Smooth muscle cell (in vitro differentiated cells): ENCODE results near the gene WNT1. TPM values are rescaled to one million over a fixed set of nuclear protein-coding genes. Genes with fewer than 3 reads are reported as not detected.

ENCODE experiments used
- DNase-seq: peaks from one replicate; lab custom pipeline; 2025; ENCODE audit not compliant: unreplicated experiment; lab: John Stamatoyannopoulos, UW
- H2AFZ ChIP-seq: fragments of 200-600 bp; sonication (generic); 2 replicates; pipeline ENCODE4 v1.6.0; 2016; ENCODE audit warnings: antibody characterized with exemption, low read depth, mild to moderate bottlenecking
- H3F3A ChIP-seq: fragments of 200-600 bp; sonication (generic); 2 replicates; pipeline ENCODE4 v1.6.0; 2017; ENCODE audit warnings: antibody characterized with exemption, low read depth
- H3K27ac ChIP-seq: fragments of 200-600 bp; sonication (generic); 2 replicates; pipeline ENCODE4 v1.5.1; 2016; ENCODE audit warnings: low read depth, mild to moderate bottlenecking
- H3K27me3 ChIP-seq: fragments of 200-600 bp; sonication (generic); 2 replicates; pipeline ENCODE4 v1.6.1; 2016; ENCODE audit warnings: low read depth, mild to moderate bottlenecking
- H3K36me3 ChIP-seq: fragments of 200-600 bp; sonication (generic); 2 replicates; pipeline ENCODE4 v1.5.1; 2016; ENCODE audit warnings: low read depth
- H3K4me1 ChIP-seq: fragments of 200-600 bp; sonication (generic); 2 replicates; pipeline ENCODE4 v1.5.1; 2016; ENCODE audit warnings: low read depth
- H3K4me2 ChIP-seq: fragments of 200-600 bp; sonication (generic); 2 replicates; pipeline ENCODE4 v1.6.0; 2016; ENCODE audit warnings: mild to moderate bottlenecking
- H3K4me3 ChIP-seq: fragments of 200-600 bp; sonication (generic); 2 replicates; pipeline ENCODE4 v1.5.1; 2016; ENCODE audit warnings: mild to moderate bottlenecking
- H3K79me2 ChIP-seq: fragments of 200-600 bp; sonication (generic); 2 replicates; pipeline ENCODE4 v1.6.0; 2016; ENCODE audit warnings: low read depth, mild to moderate bottlenecking
- H3K9ac ChIP-seq: fragments of 200-600 bp; sonication (generic); 2 replicates; pipeline ENCODE4 v1.6.0; 2016; ENCODE audit warnings: low read depth
- H3K9me3 ChIP-seq: fragments of 200-600 bp; sonication (generic); replicated peaks from 2 replicates; pipeline ENCODE4 v1.5.1; 2016; ENCODE audit warnings: low read depth
- H4K20me1 ChIP-seq: fragments of 200-600 bp; sonication (generic); 2 replicates; pipeline ENCODE4 v1.6.0; 2016; ENCODE audit warnings: low read depth
- CTCF ChIP-seq: fragments of 200-600 bp; sonication (generic); IDR thresholded peaks from 2 replicates; pipeline ENCODE4 v1.5.1; 2017; ENCODE audit warnings: borderline replicate concordance, mild to moderate bottlenecking, antibody characterized with exemption; ENCODE audit not compliant: insufficient read depth, poor library complexity, severe bottlenecking
- WGBS: methylation state at CpG from one replicate; pipeline ENCODE4 v1.1.7; 2016; ENCODE audit warnings: low lambda C conversion rate; 5-methylcytosine and 5-hydroxymethylcytosine counted together
- polyA plus RNA-seq: library from polyadenylated mRNA; unstranded; fragments of >200 nt; fragmentation: Nextera tagmentation; extraction: Ambion mirVana; gene quantifications from 2 replicates; pipeline ENCODE4 v1.2.1, GENCODE V29; 2016
- total RNA-seq: library from RNA; depleted of rRNA; stranded (reverse); fragments of >200 nt; gene quantifications from 2 replicates; pipeline ENCODE4 v1.2.3, GENCODE V29; 2014

Gene WNT1
- total and polyA plus RNA-seq, 2 experiments from 2014 or later, result not detected

- Histone ChIP-seq H3K4me3 (no peak overlapping the region), H4K20me1 (no peaks in the 10 kb centered on the region), H3K27ac (no peak overlapping the region), H3K4me1 (peaks cover 8% of the 10 kb centered on the region), H3K4me2 (no peak overlapping the region), H2AFZ (no peak overlapping the region), H3K36me3 (no peaks in the 10 kb centered on the region), H3K9ac (no peak overlapping the region), H3F3A (peaks cover 11% of the 10 kb centered on the region), H3K79me2 (peaks cover 10% of the 10 kb centered on the region), H3K27me3 (no peaks in the 10 kb centered on the region), H3K9me3 (no peaks in the 10 kb centered on the region)
- 95% methylated on average over 11 of the region's 11 CpGs for WGBS
- no peak for TF ChIP-seq CTCF
- DNase-seq, result no peak
Observed at GRCh38 chr12:49021292-49021915, 43.3 kb downstream of the WNT1 start.

GRCh38 chr12:49022558-49023178 lies 44.5 kb downstream of the WNT1 start:
- 95% methylated on average over 15 of the region's 15 CpGs for WGBS
- H3K4me3 ChIP-seq, result no peak overlapping the region
- no peaks in the 10 kb centered on the region for H3K27me3 ChIP-seq
- no peak overlapping the region for H2AFZ ChIP-seq
- H3K36me3 ChIP-seq, result no peaks in the 10 kb centered on the region
- H3K4me1 ChIP-seq, result peaks cover 4% of the 10 kb centered on the region
- TF ChIP-seq CTCF, result no peak
- H3K4me2 ChIP-seq, result no peak overlapping the region
- H3K9ac ChIP-seq, result no peak overlapping the region
- H3K27ac ChIP-seq, result no peak overlapping the region
- H3K9me3 ChIP-seq, result no peaks in the 10 kb centered on the region
- H4K20me1 ChIP-seq, result no peaks in the 10 kb centered on the region
- peaks cover 11% of the 10 kb centered on the region for H3F3A ChIP-seq
- no peak for DNase-seq
- H3K79me2 ChIP-seq, result no peaks in the 10 kb centered on the region

GRCh38 chr12:49023812-49024211 lies 45.7 kb downstream of the WNT1 start:
- Histone ChIP-seq H3F3A (peaks cover 11% of the 10 kb centered on the region), H3K27me3 (no peaks in the 10 kb centered on the region), H4K20me1 (no peaks in the 10 kb centered on the region), H3K4me2 (no peak overlapping the region), H2AFZ (no peak overlapping the region), H3K4me1 (no peaks in the 10 kb centered on the region), H3K9me3 (no peaks in the 10 kb centered on the region), H3K9ac (no peak overlapping the region), H3K27ac (no peak overlapping the region), H3K36me3 (no peaks in the 10 kb centered on the region), H3K79me2 (no peaks in the 10 kb centered on the region), H3K4me3 (no peak overlapping the region)
- DNase-seq, result no peak
- 96% methylated on average over 2 of the region's 2 CpGs for WGBS
- no peak for TF ChIP-seq CTCF

- no peak overlapping the region for H3K9ac ChIP-seq
- WGBS, result 97% methylated on average over 12 of the region's 12 CpGs
- no peak overlapping the region for H3K4me2 ChIP-seq
- no peak for DNase-seq
- no peaks in the 10 kb centered on the region for H3K36me3 ChIP-seq
- no peak overlapping the region for H2AFZ ChIP-seq
- no peaks in the 10 kb centered on the region for H3K9me3 ChIP-seq
- peaks cover 8% of the 10 kb centered on the region for H3F3A ChIP-seq
- H3K79me2 ChIP-seq, result no peaks in the 10 kb centered on the region
- H3K27ac ChIP-seq, result no peak overlapping the region
- no peak overlapping the region for H3K4me3 ChIP-seq
- H3K27me3 ChIP-seq, result no peaks in the 10 kb centered on the region
- H4K20me1 ChIP-seq, result no peaks in the 10 kb centered on the region
- H3K4me1 ChIP-seq, result no peaks in the 10 kb centered on the region
- TF ChIP-seq CTCF, result no peak
Observed at GRCh38 chr12:49024543-49024942, 46.4 kb downstream of the WNT1 start.
